ENCODE results near the gene CTCFL.

- TF ChIP-seq, protein P1, sequence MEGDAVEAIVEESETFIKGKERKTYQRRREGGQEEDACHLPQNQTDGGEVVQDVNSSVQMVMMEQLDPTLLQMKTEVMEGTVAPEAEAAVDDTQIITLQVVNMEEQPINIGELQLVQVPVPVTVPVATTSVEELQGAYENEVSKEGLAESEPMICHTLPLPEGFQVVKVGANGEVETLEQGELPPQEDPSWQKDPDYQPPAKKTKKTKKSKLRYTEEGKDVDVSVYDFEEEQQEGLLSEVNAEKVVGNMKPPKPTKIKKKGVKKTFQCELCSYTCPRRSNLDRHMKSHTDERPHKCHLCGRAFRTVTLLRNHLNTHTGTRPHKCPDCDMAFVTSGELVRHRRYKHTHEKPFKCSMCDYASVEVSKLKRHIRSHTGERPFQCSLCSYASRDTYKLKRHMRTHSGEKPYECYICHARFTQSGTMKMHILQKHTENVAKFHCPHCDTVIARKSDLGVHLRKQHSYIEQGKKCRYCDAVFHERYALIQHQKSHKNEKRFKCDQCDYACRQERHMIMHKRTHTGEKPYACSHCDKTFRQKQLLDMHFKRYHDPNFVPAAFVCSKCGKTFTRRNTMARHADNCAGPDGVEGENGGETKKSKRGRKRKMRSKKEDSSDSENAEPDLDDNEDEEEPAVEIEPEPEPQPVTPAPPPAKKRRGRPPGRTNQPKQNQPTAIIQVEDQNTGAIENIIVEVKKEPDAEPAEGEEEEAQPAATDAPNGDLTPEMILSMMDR (IDR thresholded peaks at IDR 0.05), result no peak
- TF ChIP-seq POLR2A (IDR thresholded peaks at IDR 0.05), result no peak
- no peak for TF ChIP-seq EP300 (IDR thresholded peaks at IDR 0.05; ENCODE audit: low read depth)
- no peak for TF ChIP-seq POLR2AphosphoS5 (IDR thresholded peaks at IDR 0.05)
These were observed 27.5 kb upstream of the CTCFL start for GRCh38 chr20:57552471-57552870.
